Renal cortex interstitium (tissue), 11 donors: ENCODE measurements around the gene JAKMIP1. TPM values are rescaled to one million over a fixed set of nuclear protein-coding genes. Genes with fewer than 3 reads are reported as not detected.
"Not testable (repeated sequence)": the region's sequence is repeated elsewhere in the genome, so short reads cannot be mapped to it uniquely, and the experiment has no call there.

Source experiments
- DNase-seq, 11 donors: peaks; one replicate each; pipeline ENCODE4 v3.0.0-alpha.2; 2013; ENCODE audit warnings: low read depth in 9 of 11, low spot score in 4 of 11; ENCODE audit errors: extremely low read depth in 1 of 11
- polyA plus RNA-seq, 3 donors: library from polyadenylated mRNA; unstranded; fragments of 120-200 nt; gene quantifications; one replicate each; pipeline ENCODE4 v1.2.1, GENCODE V29; 2013; ENCODE audit not compliant: insufficient read length in 3 of 3

The JAKMIP1 gene
- polyA plus RNA-seq, 3 donors, result 0.09 to 0.14 TPM; not detected in 1

DNA sequence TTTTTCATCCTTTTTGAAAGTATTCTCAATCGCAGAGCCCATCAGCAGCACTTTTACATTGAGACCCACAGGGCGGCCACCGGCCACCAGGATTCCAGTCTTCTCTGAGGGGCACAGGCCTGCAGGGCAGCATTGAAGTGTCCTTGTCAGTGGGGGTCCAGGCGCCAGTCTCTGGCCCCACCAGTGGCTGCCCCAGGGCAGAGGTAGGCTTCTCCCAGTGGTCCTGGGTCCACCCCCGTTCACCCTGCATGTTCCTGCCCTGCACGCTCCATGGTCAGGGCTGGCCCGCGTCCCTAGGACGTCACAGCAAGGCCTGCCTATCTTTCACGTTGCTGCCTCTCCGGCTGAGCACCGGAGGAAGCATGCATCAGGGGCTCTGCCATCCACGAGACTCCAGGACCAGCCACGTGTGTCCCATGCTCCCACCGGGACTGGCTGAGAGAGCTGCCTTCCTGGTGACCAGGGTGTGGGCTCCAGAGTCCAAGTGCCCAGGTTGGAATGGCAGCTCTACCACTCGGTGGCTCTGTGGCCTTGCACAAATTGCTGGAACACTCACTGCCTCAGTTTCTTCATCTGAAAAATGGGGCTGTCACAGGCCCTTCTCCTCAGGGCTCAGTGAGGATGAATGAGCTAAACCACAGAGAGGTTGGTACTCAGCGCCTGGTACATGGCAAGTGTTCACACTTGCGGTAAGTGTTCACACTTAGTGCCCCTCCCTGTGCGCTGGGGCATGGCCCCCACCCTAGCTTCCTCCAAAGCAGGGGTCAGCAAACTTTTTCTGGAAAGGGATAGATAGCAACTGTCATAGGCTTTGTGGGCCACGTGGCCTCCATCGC, 30.7 kb upstream of the JAKMIP1 start:
- DNase-seq, result no peak

DNA sequence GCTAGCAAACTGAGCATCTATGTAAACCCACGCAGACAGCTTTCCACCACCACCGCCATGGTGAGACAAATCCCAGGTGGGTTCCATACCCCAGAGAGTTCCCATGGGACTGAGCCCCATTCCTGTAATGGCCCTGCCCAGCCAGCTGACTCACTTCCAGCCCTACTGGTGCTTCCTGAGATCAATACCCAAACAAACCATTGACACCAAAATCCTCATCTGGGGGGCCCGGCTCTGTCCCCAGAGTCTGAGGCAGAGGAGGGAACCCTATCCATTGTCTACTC, 30.1 kb upstream of the JAKMIP1 start:
- no peak for DNase-seq

DNA sequence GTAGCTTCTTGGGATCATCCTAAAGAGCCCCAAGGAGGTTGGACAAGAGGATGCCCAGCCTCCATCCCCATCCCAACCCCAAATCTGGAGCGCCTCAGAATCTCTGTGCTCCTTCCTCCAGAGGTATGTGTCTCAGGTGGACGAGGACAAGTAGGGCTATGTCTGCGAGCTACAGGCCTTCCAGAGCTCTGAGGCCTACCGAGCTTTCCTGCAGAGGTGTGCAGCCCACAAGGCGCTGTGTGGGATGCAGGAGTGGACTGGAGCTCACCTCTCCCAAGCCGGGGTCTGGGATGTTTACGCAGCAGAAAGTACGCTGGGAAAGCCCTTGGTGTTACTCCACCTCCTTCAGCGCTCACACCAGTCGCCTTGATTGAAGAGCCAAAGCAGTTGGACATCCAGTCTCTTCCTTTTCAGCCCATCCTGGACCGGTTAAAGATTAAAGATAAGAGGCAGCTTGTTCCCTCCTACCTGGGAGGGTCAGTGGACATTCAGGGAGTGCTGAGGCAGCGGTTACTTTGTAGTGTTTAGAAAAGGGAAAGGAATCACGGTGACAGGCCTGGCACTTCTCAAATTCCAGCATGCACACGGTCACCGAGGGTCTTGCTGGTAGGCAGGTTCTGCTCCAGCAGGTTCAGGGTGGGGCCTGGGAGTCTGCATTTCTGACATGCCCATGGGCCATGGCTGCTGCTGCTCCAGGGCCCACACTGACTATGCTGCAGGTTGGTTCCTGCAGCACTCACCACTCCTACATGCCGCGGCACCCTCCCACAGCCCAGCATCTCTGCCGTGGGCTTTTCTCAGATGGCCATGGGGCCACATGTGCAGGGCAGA, 29.5 kb upstream of the JAKMIP1 start:
- DNase-seq, result no peak

DNA sequence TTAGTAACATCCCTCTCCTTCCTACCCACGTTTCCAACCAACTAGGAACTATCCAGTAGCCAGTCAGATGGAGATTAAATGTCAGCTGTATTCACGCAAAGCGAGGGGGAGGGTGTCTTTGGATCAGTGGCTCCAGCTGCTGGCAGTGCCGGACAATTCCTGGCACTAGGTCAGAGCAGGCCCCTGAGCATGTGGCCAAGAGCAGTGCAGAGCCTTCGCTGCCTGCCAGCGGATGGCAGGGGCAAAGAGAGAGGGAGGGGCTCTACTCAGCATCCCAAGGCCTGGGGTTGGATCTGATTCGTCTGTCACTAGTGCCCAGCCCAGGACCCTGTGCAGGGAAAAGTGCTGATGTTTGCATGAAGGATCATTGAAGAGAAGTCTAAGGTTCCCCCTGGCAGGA, 28.7 kb upstream of the JAKMIP1 start:
- no peak for DNase-seq

DNA sequence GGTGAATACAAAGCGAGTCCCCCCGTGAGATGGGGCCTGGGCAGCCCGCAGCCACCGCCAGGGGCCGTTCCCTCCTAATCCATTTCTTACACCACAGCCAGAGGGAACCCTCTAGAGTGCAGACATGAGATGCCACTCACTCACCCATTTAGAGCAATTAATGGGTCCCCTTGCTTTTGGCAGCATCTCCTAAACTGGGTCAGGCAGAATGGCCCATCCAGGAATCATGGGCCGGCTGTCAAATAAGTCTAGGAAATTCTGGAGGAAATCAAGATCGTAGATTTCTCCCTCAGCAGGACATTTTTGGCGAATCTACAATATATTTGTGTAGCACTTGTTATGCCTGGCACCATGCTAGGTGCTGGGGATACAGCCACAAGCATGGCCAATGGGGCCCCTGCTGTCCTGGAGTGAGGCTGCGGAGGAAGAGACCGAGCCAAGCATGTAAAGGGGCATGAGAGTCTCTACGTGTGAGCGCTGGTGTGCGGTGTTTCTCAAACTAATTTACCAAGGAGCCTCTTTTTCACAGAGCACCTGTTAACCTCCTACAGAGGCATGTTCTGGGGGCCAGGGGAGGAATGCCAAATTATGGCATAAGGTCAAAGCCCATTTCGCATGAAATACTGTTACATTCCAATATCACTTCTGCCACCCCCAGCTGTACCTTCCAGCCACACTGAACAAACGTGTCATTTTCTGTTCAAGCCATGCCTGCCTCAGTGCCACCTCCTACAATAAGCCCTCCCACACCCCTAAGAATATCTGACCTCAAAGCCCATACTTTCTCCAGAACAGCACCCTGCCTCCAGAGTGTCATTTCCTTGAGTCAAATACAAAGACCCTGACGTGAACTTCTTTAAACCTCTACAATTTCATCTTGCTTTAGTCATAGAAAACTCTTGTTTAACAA, 28.1 kb upstream of the JAKMIP1 start:
- DNase-seq, result no peak

DNA sequence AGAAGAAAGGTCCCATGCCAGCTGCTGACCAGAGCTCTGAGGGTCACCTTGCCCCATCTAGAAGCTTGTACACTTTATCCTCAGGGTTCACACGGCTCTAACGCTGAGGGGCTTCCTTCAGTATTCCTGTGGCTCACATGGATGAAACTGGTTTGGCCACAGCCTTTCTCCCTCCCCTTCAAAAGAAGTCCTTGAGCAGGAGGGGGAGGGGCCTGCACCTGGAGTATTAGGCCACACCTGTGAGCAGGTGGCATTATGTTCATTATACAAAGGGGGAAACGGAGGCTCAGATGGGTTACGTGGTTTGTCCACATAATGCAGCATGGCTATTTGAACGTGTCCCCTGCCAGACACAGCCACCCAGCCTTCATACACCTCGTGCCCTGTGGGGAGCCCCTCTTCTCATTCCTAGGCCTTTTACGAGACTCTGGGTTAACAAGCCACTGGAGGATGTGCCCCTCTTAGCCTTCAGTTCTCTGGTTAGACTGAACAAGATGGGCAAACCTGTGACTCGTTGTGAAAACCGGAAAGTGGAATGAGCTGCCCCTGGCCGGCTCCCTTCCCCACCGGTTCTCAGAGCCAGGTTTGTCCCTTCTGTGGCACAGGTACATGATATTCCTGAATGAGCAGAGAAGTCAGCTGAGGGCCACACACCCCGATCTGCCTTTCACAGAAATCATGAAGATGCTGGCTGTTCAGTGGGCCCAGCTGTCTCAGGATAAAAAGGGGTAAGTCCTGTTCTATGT, 27.2 kb upstream of the JAKMIP1 start:
- DNase-seq, result no peak

DNA sequence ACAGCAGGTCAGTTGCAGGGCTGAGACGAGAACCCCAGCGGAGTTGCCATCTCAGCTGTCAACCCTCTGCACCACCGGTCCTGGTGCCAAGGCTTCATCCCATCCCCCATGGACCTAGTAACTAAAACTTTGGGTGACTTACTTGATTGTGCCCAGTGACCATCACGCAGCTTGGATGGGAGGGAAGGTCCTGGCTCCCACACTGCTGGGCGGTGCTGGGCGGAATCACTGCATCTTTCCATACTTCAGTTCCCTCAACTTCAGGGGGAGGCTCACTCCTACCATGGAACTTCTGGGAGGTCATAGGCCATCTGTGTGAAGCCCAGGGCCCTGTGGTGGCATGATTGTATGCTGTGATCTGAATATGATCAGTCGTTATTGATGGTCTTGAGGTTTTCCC, 26.2 kb upstream of the JAKMIP1 start:
- DNase-seq, result no peak

DNA sequence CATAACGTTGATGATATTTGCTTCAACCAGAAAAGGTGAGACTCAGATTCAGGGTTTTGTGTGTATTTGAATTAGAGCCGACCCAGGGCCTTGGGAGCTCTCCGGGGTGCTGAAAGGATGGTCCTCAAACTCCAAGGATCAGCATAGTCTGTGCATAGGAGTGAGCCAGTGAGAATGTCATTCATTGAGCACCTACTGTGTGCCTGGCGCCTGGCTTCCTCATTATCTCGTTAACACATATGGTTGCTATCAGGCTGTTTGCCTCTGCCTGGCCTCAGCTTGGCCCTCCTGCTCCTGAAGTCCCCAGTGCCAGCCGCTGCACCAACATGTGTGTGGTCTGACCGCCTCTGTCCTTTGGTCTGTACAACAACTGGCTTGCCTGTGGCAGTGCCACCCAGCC, 25.1 kb upstream of the JAKMIP1 start:
- DNase-seq, result peak in 2 of 11 donors; percentile 40 to 58

DNA sequence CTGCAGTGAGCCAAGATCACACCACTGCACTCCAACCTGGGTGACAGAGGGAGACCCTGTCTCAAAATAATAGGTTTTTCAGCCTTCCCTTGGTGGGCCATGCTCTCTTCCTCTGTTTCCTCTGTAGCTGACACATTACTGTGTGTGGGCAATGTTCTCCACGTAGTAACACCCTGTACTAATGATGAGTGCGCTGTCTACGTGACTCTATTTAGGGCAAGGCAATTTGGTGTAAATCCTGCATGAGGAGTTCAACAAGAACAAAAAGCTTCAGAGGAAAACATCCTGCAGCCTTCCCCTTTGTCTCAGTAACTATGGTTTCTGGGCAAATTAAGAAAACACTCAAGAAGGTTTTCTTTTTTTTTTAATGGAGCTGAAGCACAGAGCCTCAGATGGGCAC, 24.4 kb upstream of the JAKMIP1 start:
- no peak for DNase-seq

DNA sequence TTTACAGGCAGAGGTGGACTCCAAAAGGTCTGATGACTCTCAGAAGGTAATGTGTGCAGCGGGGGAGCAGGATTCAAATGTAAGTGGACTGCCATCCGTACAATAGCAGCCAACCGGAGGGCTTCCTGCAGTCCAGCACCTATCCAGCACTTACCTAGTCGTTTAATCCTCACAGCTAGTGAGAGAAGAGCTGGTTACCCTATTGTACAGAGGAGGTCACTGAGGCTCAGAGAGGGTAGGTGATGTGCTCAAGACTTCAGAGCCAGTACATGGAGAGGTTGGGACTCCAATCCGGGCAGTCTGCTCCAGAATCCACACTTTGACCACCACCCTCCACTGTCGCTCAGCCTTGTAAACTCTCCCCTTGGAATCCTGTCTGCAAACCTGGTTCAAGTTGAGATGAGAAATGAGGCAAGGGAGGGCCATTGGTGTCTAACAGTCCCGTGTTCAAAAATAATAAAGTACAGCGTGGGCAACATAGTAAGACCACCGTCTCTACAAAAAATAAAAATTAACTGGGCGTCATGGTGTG, 22.5 kb upstream of the JAKMIP1 start:
- no peak for DNase-seq

DNA sequence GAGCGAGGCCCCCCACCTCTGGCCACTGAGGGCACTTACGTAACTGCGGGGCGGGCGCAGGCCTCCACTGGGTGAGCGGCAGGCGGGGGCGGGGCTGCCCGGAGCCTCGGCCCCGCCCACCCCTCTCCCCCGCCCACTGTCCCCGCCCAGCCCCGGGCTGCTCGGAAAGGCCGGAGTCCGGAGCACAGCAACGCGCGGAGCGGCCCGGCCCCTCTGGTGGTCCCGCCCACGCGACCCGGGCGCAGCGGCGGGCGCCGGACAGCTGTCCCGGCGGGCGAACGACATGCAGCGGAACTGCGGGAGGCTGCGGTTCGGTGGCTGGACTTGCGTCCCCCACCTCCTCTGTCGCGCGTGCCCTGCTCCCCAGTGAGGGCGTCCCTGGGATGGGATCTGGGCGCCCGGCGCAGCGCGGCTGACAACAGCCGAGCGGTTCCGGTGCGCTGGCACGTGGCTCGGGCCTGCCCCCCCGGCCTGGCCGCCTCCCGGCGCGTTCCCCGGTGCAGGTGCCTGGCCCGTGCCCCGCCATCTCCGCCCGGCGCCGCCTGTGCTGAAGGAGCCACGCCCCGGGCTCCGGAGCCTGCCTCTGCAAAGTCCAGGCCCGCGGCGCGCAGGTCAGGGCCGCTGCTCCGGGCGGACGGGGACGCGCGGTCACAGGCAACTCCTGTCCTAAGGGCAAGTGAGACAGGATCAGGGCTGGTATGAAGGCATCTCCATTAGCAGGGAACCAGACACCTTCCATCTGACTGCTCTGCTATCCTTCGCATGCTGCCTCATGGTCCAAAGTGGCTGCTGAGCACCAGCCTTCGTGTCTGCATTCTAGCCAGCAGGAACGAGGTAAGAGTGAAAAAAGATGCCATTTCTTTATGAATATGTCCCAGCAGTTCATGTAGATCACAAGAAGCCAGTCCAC, 21.8 kb upstream of the JAKMIP1 start:
- DNase-seq, result no peak

DNA sequence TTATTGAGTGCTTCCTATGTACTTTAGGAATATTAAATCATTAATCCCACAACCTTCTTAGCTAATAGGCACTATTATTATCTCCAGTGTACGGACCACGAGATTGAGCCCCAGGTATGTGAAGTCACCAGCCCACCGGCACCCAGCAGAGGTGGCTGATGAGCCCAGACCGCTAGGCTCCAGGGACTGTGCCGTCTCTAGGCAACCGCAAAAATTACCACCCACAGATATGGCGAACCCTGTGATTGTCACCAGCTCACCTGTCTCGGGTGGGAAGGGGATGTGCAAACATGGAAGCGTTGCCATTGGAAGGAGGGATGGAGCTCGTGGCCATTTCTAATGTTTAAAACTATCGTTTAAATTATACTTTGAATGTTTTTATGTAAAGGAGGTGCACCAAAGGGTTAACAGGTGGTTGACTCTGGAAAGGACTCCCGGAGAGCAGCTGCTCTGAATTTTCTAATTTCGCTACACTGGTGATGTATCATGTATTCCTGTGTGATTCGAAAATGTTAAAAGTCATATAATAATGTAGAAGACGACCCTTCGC, 21.0 kb upstream of the JAKMIP1 start:
- DNase-seq, result no peak

DNA sequence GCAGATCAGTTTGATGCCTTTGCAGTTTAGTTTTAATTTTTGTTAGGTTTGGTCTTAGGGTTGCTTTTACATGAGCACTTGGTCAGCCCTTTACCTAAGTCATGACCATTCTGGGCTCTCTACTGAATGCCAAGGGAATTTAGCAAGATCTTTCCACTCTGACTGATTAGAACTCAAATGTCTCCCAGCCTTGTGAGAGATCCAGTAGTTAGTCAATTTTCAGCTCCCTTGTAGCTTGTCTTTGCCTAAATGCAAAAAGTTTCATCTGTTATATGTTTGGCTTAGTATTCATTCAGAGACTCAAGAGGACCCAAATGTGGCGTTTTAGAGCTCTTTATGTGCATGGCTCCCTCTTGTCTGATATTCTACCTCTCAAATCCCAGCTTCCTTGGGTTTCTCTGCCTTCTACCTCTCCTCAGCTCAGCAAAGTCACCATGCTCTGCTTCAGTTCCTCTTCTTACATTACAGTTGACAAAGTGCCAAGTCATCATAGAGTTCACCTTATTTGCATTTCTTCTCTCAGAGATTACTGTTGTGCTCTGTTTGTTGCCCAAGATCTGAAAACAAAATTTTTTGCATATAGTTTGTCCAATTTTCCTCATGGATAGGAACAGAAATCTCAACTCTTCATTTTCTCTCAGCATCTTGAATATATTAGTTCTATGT, 17.5 kb upstream of the JAKMIP1 start:
- DNase-seq, result no peak

DNA sequence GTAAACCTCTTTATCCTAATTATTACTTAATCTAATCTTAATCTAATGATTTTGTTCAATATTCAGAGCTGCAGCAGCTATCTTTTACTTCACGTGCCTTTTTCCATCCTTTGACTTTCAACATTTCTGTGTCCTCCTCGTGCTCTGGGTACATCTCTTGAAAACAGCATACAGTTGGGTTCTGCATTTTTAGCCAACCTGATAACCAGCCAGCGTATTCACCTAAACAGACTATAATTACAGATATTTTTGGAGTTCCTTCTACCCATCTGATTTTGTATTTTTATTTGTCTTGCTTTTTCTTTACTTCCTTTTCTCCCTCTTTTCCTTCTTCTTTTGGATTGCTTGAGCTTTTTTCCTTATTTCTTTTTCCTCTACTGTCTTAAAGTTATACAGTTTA, 16.2 kb upstream of the JAKMIP1 start:
- no peak for DNase-seq

DNA sequence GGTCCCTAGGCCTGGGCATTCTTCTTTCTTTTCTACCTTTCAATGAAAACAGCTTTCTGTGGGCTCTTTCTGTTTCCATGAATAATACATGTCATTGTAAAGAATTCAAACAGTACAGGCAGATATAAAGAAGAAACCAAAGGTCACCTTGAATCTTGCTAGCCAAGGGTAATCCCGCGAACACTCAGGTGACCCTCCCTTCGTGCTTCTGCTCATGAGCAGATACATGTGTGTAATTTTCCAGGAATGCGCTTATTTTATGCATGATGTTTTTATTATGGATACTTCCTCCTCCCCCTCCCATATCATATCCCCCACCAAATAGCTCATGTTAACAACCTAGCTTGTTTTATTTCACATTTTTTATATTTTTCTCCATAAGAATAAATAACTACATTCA, 9.6 kb upstream of the JAKMIP1 start:
- no peak for DNase-seq

DNA sequence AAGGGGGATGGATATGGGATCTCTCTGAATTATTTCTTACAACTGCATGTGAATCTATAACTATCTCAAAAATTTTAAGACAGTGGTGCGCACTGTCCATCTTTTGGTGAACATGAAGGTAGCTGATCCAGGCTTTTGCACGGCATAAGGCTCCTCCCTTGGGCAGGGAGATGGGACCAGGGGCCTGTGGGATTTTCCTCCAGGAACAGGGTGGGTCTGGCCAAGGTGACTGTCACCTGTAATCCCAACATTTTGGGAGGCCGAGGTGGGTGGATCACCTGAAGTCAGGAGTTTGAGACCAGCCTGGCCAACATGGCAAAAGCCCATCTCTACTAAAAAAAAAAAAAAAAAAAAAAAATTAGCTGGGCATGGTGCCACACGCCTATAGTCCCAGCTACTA, 8.9 kb upstream of the JAKMIP1 start:
- DNase-seq, result not testable (repeated sequence)

DNA sequence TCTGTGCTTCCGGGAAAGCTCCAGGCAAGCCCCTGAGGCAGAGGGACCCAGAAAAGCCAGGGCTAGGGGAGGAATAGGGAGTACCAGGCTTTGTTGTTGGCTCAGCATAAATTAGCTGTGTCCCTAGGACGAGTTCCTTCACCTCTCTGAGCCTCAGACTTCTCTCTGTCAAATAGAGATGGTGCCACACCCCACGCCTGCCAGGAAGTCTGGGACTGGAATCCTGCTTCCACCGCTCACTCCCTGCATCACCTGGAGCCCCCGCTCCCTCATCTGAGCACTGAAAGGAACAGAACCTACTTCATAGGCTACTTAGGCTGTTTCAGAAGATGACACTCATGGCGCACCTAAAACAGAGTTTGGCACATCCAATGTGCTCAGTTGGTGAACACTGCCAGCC, 8.1 kb upstream of the JAKMIP1 start:
- DNase-seq, result no peak
